IMR-90 (cell line): ENCODE measurements around the gene CTSC. TPM values are rescaled to one million over a fixed set of nuclear protein-coding genes. Genes with fewer than 3 reads are reported as not detected.

Experiments
- ATAC-seq: fragments of 200-7000 bp; cut with Tn5 transposase; 2 replicates; pipeline ENCODE4 v1.9.1; 2020; ENCODE audit warnings: low read depth, mild to moderate bottlenecking, moderate library complexity
- BruUV-seq: library from RNA; stranded (reverse); fragments of 400-500 nt; replicated peaks from 2 replicates; lab custom pipeline; 2021; lab: Mats Ljungman, UMichigan
- CTCF ChIA-PET: fragments of 300-600 bp; formaldehyde crosslinking; extraction: SDS; loops from one replicate; lab custom pipeline; 2021; ENCODE audit warnings: antibody characterized with exemption; lab: Yijun Ruan, JAX
- POLR2A ChIA-PET: fragments of 300-600 bp; sonication (Branson Sonifier 250); formaldehyde crosslinking; loops from one replicate; lab custom pipeline; 2022; ENCODE audit warnings: antibody characterized with exemption; ENCODE audit not compliant: unreplicated experiment; lab: Charles Lee
- DNase-seq: peaks from one replicate; pipeline ENCODE4 v3.0.0; 2013
- H2AFZ ChIP-seq: replicated peaks from 2 replicates; pipeline ENCODE3; 2013; ENCODE audit warnings: low read length, mild to moderate bottlenecking; ENCODE audit not compliant: poor library complexity
- H2AK5ac ChIP-seq: 2 replicates; pipeline ENCODE4 v1.6.1; 2013; ENCODE audit warnings: low read depth, low read length, inconsistent platforms
- H2AK9ac ChIP-seq: replicated peaks from 2 replicates; pipeline ENCODE3; 2013; ENCODE audit warnings: mild to moderate bottlenecking, low read depth, low read length, moderate library complexity; ENCODE audit not compliant: poor library complexity
- H2BK120ac ChIP-seq: 2 replicates; pipeline ENCODE4 v1.6.1; 2013; ENCODE audit warnings: low read depth, low read length, inconsistent platforms
- H2BK15ac ChIP-seq: 3 replicates; pipeline ENCODE4 v1.6.1; 2013; ENCODE audit warnings: low read depth, low read length, inconsistent platforms
- H2BK20ac ChIP-seq: 2 replicates; pipeline ENCODE4 v1.6.1; 2013; ENCODE audit warnings: low read depth, mild to moderate bottlenecking, inconsistent platforms, low read length, moderate library complexity
- H2BK5ac ChIP-seq: 2 replicates; pipeline ENCODE4 v1.6.1; 2013; ENCODE audit warnings: mild to moderate bottlenecking, low read depth, low read length, inconsistent platforms; ENCODE audit not compliant: poor library complexity, severe bottlenecking
- H3K14ac ChIP-seq: replicated peaks from 2 replicates; pipeline ENCODE4 v1.6.1; 2013; ENCODE audit warnings: low read depth, low read length, inconsistent platforms
- H3K18ac ChIP-seq: 2 replicates; pipeline ENCODE4 v1.6.1; 2013; ENCODE audit warnings: low read depth, low read length, control low read depth
- H3K23ac ChIP-seq: 2 replicates; pipeline ENCODE4 v1.6.1; 2013; ENCODE audit warnings: low read depth, low read length, inconsistent platforms
- H3K27ac ChIP-seq: 2 replicates; pipeline ENCODE4 v1.5.1; 2013; ENCODE audit warnings: mild to moderate bottlenecking, control low read depth, low read length; ENCODE audit not compliant: insufficient read depth
- H3K27me3 ChIP-seq: 2 replicates; pipeline ENCODE4 v1.6.1; 2013; ENCODE audit warnings: low read length; ENCODE audit not compliant: control insufficient read depth, insufficient read depth
- H3K36me3 ChIP-seq: 2 replicates; pipeline ENCODE4 v1.6.1; 2013; ENCODE audit warnings: low read length, mixed read lengths; ENCODE audit not compliant: control insufficient read depth, insufficient read depth
- H3K4ac ChIP-seq: 2 replicates; pipeline ENCODE4 v1.6.1; 2013; ENCODE audit warnings: low read depth, low read length, inconsistent platforms
- H3K4me1 ChIP-seq: 2 replicates; pipeline ENCODE4 v1.6.1; 2013; ENCODE audit warnings: low read length, mixed read lengths; ENCODE audit not compliant: control insufficient read depth, insufficient read depth
- H3K4me2 ChIP-seq: 2 replicates; pipeline ENCODE4 v1.6.1; 2013; ENCODE audit warnings: low read depth, mild to moderate bottlenecking, control low read depth, low read length, moderate library complexity
- H3K4me3 ChIP-seq: 2 replicates; pipeline ENCODE4 v1.5.1; 2013; ENCODE audit warnings: low read depth, mild to moderate bottlenecking, control low read depth, low read length, moderate library complexity; ENCODE audit not compliant: insufficient read depth
- H3K56ac ChIP-seq: 2 replicates; pipeline ENCODE4 v1.6.1; 2013; ENCODE audit warnings: low read length, inconsistent platforms; ENCODE audit not compliant: insufficient read depth; ENCODE audit errors: extremely low read depth
- H3K79me1 ChIP-seq, 2 experiments: 2 replicates each; pipeline ENCODE4 v1.6.1; 2013; ENCODE audit warnings: low read length in 2 of 2, inconsistent platforms in 1 of 2, low read depth in 1 of 2
- H3K9ac ChIP-seq: 2 replicates; pipeline ENCODE4 v1.6.1; 2013; ENCODE audit warnings: low read depth, low read length, control low read depth
- H3K9me1 ChIP-seq: 2 replicates; pipeline ENCODE4 v1.6.1; 2013; ENCODE audit warnings: low read length, inconsistent platforms; ENCODE audit not compliant: insufficient read depth
- H3K9me3 ChIP-seq: 2 replicates; pipeline ENCODE4 v1.6.1; 2013; ENCODE audit warnings: low read length; ENCODE audit not compliant: control insufficient read depth, insufficient read depth
- H4K20me1 ChIP-seq: 2 replicates; pipeline ENCODE4 v1.6.1; 2013; ENCODE audit warnings: low read length, inconsistent platforms; ENCODE audit not compliant: insufficient read depth
- H4K5ac ChIP-seq: 2 replicates; pipeline ENCODE4 v1.6.1; 2013; ENCODE audit warnings: mild to moderate bottlenecking, low read depth, low read length, control low read depth
- H4K8ac ChIP-seq, 2 experiments: 2 replicates each; pipeline ENCODE4 v1.6.1; 2013; ENCODE audit warnings: low read depth in 2 of 2, low read length in 2 of 2, control low read depth in 1 of 2, inconsistent platforms in 1 of 2
- H4K91ac ChIP-seq: 2 replicates; pipeline ENCODE4 v1.6.1; 2013; ENCODE audit warnings: low read depth, low read length, inconsistent platforms; ENCODE audit not compliant: insufficient read depth
- CEBPB ChIP-seq: IDR thresholded peaks from 2 replicates; pipeline ENCODE4 v1.6.1; 2012; ENCODE audit warnings: low read depth, low read length, improper control_type of control experiment
- ELK1 ChIP-seq: fragments of 150-350 bp; IDR thresholded peaks from 2 replicates; pipeline ENCODE4 v1.6.1; 2016; ENCODE audit warnings: low read depth, mild to moderate bottlenecking, low read length, moderate library complexity, borderline replicate concordance
- FOS ChIP-seq: fragments of 150-350 bp; IDR thresholded peaks from 2 replicates; pipeline ENCODE4 v1.6.1; 2016; ENCODE audit warnings: low read depth, low read length
- MAZ ChIP-seq: IDR thresholded peaks from 2 replicates; pipeline ENCODE4 v1.6.1; 2012; ENCODE audit warnings: low read depth, mild to moderate bottlenecking, low read length, improper control_type of control experiment, moderate library complexity, borderline replicate concordance
- RCOR1 ChIP-seq: IDR thresholded peaks from 2 replicates; pipeline ENCODE4 v1.6.1; 2012; ENCODE audit warnings: mild to moderate bottlenecking, low read length, improper control_type of control experiment; ENCODE audit not compliant: insufficient replicate concordance
- USF2 ChIP-seq: fragments of 150-350 bp; IDR thresholded peaks from 2 replicates; pipeline ENCODE4 v1.6.1; 2017; ENCODE audit warnings: mild to moderate bottlenecking, antibody characterized with exemption, low read length, low read depth
- WGBS, 2 experiments: methylation state at CpG; one replicate each; pipeline versions ENCODE4 v1.1.5 to v1.1.7; 2013; ENCODE audit warnings: missing lambda C conversion rate in 2 of 2; ENCODE audit not compliant: insufficient read length in 1 of 2; ENCODE audit errors: extremely low coverage in 2 of 2; 5-methylcytosine and 5-hydroxymethylcytosine counted together
- dilution Hi-C: fragments of 300-500 bp; cut with HindIII; formaldehyde crosslinking; loops from one replicate; pipeline ENCODE4 v1.14.3; 2018; ENCODE audit warnings: low sequenced_read_pairs; ENCODE audit not compliant: unreplicated experiment
- in situ Hi-C: fragments of 300-500 bp; cut with MboI; formaldehyde crosslinking; loops from 3 replicates; pipeline ENCODE4 v1.14.3; 2019; ENCODE audit warnings: low sequenced_read_pairs, inconsistent platforms, mixed read lengths
- intact Hi-C: fragments of 100-400 bp; cut with micrococcal nuclease; formaldehyde crosslinking; loops from 2 replicates; pipeline ENCODE4 v1.10.0; 2022
- polyA plus RNA-seq, 3 experiments: library from polyadenylated mRNA; depleted of rRNA; stranded (reverse); fragments of >200 nt; gene quantifications; 2 replicates each; pipeline ENCODE4 v1.2.3, GENCODE V29; 2012; ENCODE audit warnings: low replicate concordance in 1 of 3
- total RNA-seq: library from RNA; depleted of rRNA; stranded (reverse); fragments of >200 nt; gene quantifications from 2 replicates; pipeline ENCODE4 v1.2.3, GENCODE V29; 2012

The CTSC gene
- total and polyA plus RNA-seq, 2 of the 4 experiments (the other 2 are of a cell fraction), result 208 to 299 TPM

- H3K14ac ChIP-seq, result no peak overlapping the region
- in situ Hi-C loops (no loop called here), intact Hi-C loops (no loop called here), dilution Hi-C loops (no loop called here)
- H3K23ac ChIP-seq, result peak overlapping the region; percentile 71; the same call in 1 of the 2 replicates
- no peak overlapping the region for H3K9ac ChIP-seq
- H4K8ac ChIP-seq, result no peak overlapping the region
- peaks cover 10% of the 10 kb centered on the region for H3K9me1 ChIP-seq
- ChIA-PET POLR2A (interaction anchor here (0.9 kb wide), 1 partner anchor 10 kb away, joined by 5 read pairs; the partner anchor contains the start of gene CTSC), CTCF (interaction anchor here (1.1 kb wide), 1 partner anchor 216 kb away, joined by 3 read pairs; no protein-coding TSS in a partner anchor)
- no peaks in the 10 kb centered on the region for H3K27me3 ChIP-seq
- H3K18ac ChIP-seq, result no peak overlapping the region
- H3K79me1 ChIP-seq, result peaks cover 24 to 65% of the 10 kb centered on the region in 2 experiments
- H3K4me1 ChIP-seq, result peaks cover 2% of the 10 kb centered on the region; the same call in 1 of the 2 replicates
- no peak overlapping the region for H4K91ac ChIP-seq
- TF ChIP-seq RCOR1 (no peak), CEBPB (no peak), USF2 (no peak), FOS (no peak), MAZ (no peak), ELK1 (no peak)
- WGBS, 2 experiments, result no CpG with 5 or more reads among the region's 3 CpGs
- no peak overlapping the region for H2BK20ac ChIP-seq
- no peak overlapping the region for H3K27ac ChIP-seq
- no peak overlapping the region for H2BK5ac ChIP-seq
- H3K4ac ChIP-seq, result no peak overlapping the region
- H3K4me2 ChIP-seq, result no peak overlapping the region; the same call in 1 of the 2 replicates
- H2BK120ac ChIP-seq, result no peak overlapping the region
- H2BK15ac ChIP-seq, result no peak overlapping the region
- H3K4me3 ChIP-seq, result no peak overlapping the region
- DNase-seq (no peak), ATAC-seq (no peak)
- H3K56ac ChIP-seq, result no peak overlapping the region
- no peak overlapping the region for H2AK9ac ChIP-seq
- no peak overlapping the region for H4K5ac ChIP-seq
- no peak overlapping the region for H2AK5ac ChIP-seq
- no peaks in the 10 kb centered on the region for H3K9me3 ChIP-seq
- peaks cover 45% of the 10 kb centered on the region for H3K36me3 ChIP-seq
- BruUV-seq, result no TSS peak
- no peak overlapping the region for H2AFZ ChIP-seq
- peaks cover 24% of the 10 kb centered on the region for H4K20me1 ChIP-seq
Observed at GRCh38 chr11:88327462-88328143, 9.9 kb downstream of the CTSC start.
